Upper lobe of left lung (tissue), 4 donors: ENCODE data around the gene CORO6.

Experiments
- CTCF ChIP-seq, 6 experiments: fragments of 450-650 bp in 4 of 6; fragments of 200-600 bp in 2 of 6; sonication (generic) in 2 of 6; IDR thresholded peaks; one replicate each; pipeline ENCODE4 v1.5.1; 2016 to 2019; ENCODE audit warnings: antibody characterized with exemption in 6 of 6
- POLR2A ChIP-seq, 4 donors: fragments of 450-650 bp; IDR thresholded peaks; one replicate each; pipeline ENCODE4 v1.5.1; 2016 to 2017; ENCODE audit warnings: antibody characterized with exemption in 4 of 4, mild to moderate bottlenecking in 2 of 4

GRCh38 chr17:29586676-29587469, 35.8 kb downstream of the CORO6 start:
- TF ChIP-seq CTCF (IDR thresholded peaks at IDR 0.05) (no peak), POLR2A (IDR thresholded peaks at IDR 0.05) (no peak)
